Fibroblast of the aortic adventitia (primary cell): ENCODE data around the gene LRRC1. TPM values are rescaled to one million over a fixed set of nuclear protein-coding genes. Genes with fewer than 3 reads are reported as not detected.

ENCODE experiments used
- DNase-seq: peaks from one replicate; pipeline ENCODE4 v3.0.0-alpha.2; 2010; ENCODE audit warnings: low read depth
- H3K4me3 ChIP-seq: 2 replicates; pipeline ENCODE4 v1.5.1; 2011; ENCODE audit warnings: low read depth, mild to moderate bottlenecking, control low read depth, low read length, moderate library complexity
- CTCF ChIP-seq: IDR thresholded peaks from 2 replicates; pipeline ENCODE4 v1.5.1; 2011; ENCODE audit warnings: mild to moderate bottlenecking, low read length, control low read depth, inconsistent platforms; ENCODE audit not compliant: insufficient read depth
- total RNA-seq: library from RNA; depleted of rRNA; stranded (reverse); fragments of >200 nt; gene quantifications from 2 replicates; pipeline ENCODE4 v1.2.3, GENCODE V29; 2012; ENCODE audit warnings: low replicate concordance

LRRC1 gene
- total RNA-seq, 1 donor, result 8.3 TPM

- H3K4me3 ChIP-seq, result no peak overlapping the region
- TF ChIP-seq CTCF, result no peak
- no peak for DNase-seq
Measured at GRCh38 chr6:53851561-53851960, 56.8 kb downstream of the LRRC1 start.

GRCh38 chr6:53852805-53853204 is 58.0 kb downstream of the LRRC1 start:
- no peak for TF ChIP-seq CTCF
- no peak overlapping the region for H3K4me3 ChIP-seq
- DNase-seq, result no peak

- TF ChIP-seq CTCF, result no peak
- no peak for DNase-seq
- H3K4me3 ChIP-seq, result no peak overlapping the region
Measured at GRCh38 chr6:53854843-53855567, 60.2 kb downstream of the LRRC1 start.

DNA sequence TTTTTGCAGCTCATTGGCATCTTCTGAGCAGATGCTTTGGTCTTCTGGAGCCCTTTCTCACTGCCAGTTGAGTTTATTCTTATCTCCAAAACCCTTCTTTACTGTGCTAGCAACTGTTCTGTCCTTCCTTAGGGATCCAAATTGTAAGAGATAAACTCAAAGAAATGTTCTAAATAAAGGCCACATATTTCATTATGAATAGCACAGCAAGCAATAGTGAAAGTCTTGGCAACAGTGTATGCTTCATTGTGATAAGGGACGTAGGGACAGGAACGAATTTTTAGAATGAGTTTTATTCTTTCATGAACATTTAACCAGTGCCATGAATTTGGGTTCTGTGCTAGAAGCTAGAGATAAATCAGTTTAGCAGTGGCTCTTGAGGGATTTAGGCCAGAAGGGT is 61.1 kb downstream of the LRRC1 start:
- no peak for TF ChIP-seq CTCF
- DNase-seq, result no peak
- no peak overlapping the region for H3K4me3 ChIP-seq

DNA sequence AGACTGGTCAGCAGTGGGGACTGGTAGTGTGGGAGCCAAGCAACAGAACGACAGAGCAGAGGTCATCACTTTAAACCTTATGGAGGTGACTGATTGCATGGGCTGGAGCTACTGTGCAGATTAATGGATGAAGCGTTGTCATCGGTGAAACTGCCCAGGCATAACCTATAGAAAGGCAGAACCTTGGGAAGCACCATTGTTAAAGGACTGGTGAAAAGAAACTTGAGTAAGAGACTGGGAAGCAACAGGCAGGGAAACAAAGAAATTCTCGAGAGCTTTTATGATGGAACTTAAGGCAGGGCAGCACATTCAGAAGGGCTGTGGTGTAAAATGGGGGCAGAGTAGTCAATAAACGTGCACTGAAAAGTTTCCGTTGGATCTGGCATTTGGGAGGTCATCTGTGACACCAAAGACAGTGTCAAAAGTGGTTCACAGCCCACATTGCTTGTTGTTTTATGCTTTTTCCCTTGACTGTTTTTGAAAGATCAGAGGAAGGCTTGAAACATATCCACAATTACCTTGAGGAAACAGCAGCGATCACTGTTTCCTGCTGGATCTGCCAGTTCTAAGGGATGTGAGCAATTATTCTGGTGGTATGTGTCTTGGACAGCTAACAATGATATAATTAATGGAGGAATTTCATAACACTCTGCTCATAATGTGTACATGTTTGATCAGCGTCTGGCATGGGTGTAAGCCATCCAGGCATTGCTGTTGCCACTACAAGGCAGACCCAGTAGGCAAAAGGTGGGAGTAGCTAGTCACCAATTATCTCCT is 62.7 kb downstream of the LRRC1 start:
- DNase-seq, result no peak
- no peak for TF ChIP-seq CTCF
- H3K4me3 ChIP-seq, result no peak overlapping the region

DNA sequence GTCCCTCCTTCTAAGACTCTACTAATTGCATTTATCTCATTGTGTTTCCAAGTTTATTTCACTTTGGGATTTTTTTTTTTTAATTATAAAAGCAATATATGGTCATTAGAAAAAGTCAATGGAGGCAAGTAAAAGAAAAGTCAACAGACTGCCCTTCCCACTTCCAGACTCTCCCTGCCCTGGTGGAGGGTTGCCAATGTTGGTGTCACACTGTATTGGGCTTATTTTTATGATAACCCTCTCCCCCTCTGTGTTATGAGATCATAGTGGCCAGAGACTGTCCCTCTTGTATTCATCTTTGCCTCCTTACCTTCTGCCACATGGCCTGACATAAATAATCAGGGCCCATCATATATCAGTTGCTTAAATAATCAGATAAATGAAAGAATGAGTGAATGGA is 63.4 kb downstream of the LRRC1 start:
- TF ChIP-seq CTCF, result no peak
- no peak for DNase-seq
- H3K4me3 ChIP-seq, result no peak overlapping the region

- DNase-seq, result no peak
- H3K4me3 ChIP-seq, result no peak overlapping the region
- no peak for TF ChIP-seq CTCF
Measured at GRCh38 chr6:53858913-53859312, 64.1 kb downstream of the LRRC1 start.
